H1 (cell line): ENCODE results near the gene NUBP1. TPM values are rescaled to one million over a fixed set of nuclear protein-coding genes. Genes with fewer than 3 reads are reported as not detected.
A peak's percentile ranks its signal among the peaks of the same experiment; 100 is the strongest.

Experiments
- BACH1 ChIP-seq: IDR thresholded peaks from 2 replicates; pipeline ENCODE4 v1.6.1; 2012; ENCODE audit warnings: low read length, improper control_type of control experiment
- CHD1 ChIP-seq: IDR thresholded peaks from 2 replicates; pipeline ENCODE4 v1.6.1; 2012; ENCODE audit warnings: low read depth, low read length, improper control_type of control experiment
- CHD2 ChIP-seq: IDR thresholded peaks from 2 replicates; pipeline ENCODE4 v1.6.1; 2012; ENCODE audit warnings: low read length, improper control_type of control experiment
- MAFK ChIP-seq: IDR thresholded peaks from 2 replicates; pipeline ENCODE4 v1.6.1; 2012; ENCODE audit warnings: low read depth, mild to moderate bottlenecking, improper control_type of control experiment, low read length
- NRF1 ChIP-seq: IDR thresholded peaks from 2 replicates; pipeline ENCODE4 v1.6.1; 2011; ENCODE audit warnings: mild to moderate bottlenecking, low read depth, low read length, improper control_type of control experiment
- SIRT6 ChIP-seq: IDR thresholded peaks from one replicate; pipeline ENCODE4 v1.7.1; 2012; ENCODE audit warnings: low read length, inconsistent platforms
- SUZ12 ChIP-seq: fragments of 200-600 bp; sonication (generic); IDR thresholded peaks from 2 replicates; pipeline ENCODE4 v1.6.1; 2012; ENCODE audit warnings: mild to moderate bottlenecking, inconsistent platforms, low read length, moderate library complexity, mixed read lengths
- polyA plus RNA-seq, 7 experiments: library from polyadenylated mRNA; depleted of rRNA in 3 of 7; stranded (reverse) in 5 of 7; unstranded in 2 of 7; fragments of >200 nt in 5 of 7; fragments of 200-250 nt in 2 of 7; gene quantifications; 1 replicate in 5 of 7; 2 replicates in 1 of 7; 4 replicates in 1 of 7; pipeline versions ENCODE4 v1.2.1 to v1.2.3, GENCODE V29; 2011 to 2013; ENCODE audit warnings: missing spikeins in 2 of 7, mixed read lengths in 2 of 7
- total RNA-seq: library from RNA; stranded (reverse); fragmentation: NEBNext Ultra II Directional; extraction: Animal tissue kit (Norgen Biotek cat#: 25700); gene quantifications from 2 replicates; pipeline ENCODE4 v1.2.1, GENCODE V29; 2021
- TF ChIP-seq, protein P1 (sequence below): fragments of 300-600 bp; sonication (generic); IDR thresholded peaks from 2 replicates; pipeline ENCODE4 v1.7.1; 2012; ENCODE audit warnings: low read length, moderate library complexity, mild to moderate bottlenecking, inconsistent platforms; ENCODE audit not compliant: insufficient replicate concordance
- TF ChIP-seq, protein P2 (sequence below): IDR thresholded peaks from 2 replicates; pipeline ENCODE4 v1.6.1; 2012; ENCODE audit warnings: low read length, inconsistent platforms

The NUBP1 gene
- total and polyA plus RNA-seq, 2 of the 8 experiments (the other 6 are each of a cell fraction or from before 2014, with no cell fraction given): 28.2 to 32.2 TPM

DNA sequence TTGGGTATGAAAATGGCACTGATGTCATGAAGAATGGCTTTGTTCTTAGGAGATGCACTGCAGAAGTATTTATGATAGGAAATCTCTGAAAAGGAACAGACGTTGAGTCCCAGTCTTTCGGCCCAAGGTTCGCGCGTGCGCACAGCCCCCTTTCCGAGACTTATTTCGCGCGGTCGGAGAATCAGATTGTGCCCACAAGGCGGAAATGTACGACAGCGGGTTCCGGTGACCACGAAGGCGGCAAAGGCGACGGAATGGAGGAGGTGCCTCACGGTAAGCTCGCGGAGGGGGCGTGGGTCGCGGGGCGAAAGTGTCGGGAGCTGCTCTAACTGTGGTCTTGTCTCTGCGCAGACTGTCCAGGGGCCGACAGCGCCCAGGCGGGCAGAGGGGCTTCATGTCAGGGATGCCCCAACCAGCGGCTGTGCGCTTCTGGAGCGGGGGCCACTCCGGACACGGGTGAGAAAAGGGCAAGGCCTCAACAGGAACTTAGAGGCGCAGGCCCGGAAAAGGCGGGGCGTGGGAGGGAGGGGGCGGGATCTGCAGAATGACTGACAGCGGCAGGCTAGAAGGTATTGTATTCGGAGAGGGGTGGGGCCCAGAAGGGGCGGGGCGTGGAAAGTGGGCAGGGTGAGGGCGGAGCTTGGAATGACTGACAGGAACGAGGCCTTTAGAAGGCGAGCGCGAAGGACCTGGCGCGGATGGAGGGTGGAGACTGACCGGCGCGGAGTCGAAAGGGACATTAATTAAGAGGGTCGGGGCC lies at the start of gene NUBP1 (continued):
- TF ChIP-seq, protein P1, sequence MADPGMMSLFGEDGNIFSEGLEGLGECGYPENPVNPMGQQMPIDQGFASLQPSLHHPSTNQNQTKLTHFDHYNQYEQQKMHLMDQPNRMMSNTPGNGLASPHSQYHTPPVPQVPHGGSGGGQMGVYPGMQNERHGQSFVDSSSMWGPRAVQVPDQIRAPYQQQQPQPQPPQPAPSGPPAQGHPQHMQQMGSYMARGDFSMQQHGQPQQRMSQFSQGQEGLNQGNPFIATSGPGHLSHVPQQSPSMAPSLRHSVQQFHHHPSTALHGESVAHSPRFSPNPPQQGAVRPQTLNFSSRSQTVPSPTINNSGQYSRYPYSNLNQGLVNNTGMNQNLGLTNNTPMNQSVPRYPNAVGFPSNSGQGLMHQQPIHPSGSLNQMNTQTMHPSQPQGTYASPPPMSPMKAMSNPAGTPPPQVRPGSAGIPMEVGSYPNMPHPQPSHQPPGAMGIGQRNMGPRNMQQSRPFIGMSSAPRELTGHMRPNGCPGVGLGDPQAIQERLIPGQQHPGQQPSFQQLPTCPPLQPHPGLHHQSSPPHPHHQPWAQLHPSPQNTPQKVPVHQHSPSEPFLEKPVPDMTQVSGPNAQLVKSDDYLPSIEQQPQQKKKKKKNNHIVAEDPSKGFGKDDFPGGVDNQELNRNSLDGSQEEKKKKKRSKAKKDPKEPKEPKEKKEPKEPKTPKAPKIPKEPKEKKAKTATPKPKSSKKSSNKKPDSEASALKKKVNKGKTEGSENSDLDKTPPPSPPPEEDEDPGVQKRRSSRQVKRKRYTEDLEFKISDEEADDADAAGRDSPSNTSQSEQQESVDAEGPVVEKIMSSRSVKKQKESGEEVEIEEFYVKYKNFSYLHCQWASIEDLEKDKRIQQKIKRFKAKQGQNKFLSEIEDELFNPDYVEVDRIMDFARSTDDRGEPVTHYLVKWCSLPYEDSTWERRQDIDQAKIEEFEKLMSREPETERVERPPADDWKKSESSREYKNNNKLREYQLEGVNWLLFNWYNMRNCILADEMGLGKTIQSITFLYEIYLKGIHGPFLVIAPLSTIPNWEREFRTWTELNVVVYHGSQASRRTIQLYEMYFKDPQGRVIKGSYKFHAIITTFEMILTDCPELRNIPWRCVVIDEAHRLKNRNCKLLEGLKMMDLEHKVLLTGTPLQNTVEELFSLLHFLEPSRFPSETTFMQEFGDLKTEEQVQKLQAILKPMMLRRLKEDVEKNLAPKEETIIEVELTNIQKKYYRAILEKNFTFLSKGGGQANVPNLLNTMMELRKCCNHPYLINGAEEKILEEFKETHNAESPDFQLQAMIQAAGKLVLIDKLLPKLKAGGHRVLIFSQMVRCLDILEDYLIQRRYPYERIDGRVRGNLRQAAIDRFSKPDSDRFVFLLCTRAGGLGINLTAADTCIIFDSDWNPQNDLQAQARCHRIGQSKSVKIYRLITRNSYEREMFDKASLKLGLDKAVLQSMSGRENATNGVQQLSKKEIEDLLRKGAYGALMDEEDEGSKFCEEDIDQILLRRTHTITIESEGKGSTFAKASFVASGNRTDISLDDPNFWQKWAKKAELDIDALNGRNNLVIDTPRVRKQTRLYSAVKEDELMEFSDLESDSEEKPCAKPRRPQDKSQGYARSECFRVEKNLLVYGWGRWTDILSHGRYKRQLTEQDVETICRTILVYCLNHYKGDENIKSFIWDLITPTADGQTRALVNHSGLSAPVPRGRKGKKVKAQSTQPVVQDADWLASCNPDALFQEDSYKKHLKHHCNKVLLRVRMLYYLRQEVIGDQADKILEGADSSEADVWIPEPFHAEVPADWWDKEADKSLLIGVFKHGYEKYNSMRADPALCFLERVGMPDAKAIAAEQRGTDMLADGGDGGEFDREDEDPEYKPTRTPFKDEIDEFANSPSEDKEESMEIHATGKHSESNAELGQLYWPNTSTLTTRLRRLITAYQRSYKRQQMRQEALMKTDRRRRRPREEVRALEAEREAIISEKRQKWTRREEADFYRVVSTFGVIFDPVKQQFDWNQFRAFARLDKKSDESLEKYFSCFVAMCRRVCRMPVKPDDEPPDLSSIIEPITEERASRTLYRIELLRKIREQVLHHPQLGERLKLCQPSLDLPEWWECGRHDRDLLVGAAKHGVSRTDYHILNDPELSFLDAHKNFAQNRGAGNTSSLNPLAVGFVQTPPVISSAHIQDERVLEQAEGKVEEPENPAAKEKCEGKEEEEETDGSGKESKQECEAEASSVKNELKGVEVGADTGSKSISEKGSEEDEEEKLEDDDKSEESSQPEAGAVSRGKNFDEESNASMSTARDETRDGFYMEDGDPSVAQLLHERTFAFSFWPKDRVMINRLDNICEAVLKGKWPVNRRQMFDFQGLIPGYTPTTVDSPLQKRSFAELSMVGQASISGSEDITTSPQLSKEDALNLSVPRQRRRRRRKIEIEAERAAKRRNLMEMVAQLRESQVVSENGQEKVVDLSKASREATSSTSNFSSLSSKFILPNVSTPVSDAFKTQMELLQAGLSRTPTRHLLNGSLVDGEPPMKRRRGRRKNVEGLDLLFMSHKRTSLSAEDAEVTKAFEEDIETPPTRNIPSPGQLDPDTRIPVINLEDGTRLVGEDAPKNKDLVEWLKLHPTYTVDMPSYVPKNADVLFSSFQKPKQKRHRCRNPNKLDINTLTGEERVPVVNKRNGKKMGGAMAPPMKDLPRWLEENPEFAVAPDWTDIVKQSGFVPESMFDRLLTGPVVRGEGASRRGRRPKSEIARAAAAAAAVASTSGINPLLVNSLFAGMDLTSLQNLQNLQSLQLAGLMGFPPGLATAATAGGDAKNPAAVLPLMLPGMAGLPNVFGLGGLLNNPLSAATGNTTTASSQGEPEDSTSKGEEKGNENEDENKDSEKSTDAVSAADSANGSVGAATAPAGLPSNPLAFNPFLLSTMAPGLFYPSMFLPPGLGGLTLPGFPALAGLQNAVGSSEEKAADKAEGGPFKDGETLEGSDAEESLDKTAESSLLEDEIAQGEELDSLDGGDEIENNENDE: no peak
- TF ChIP-seq SIRT6: no peak
- peak; percentile 74 for TF ChIP-seq NRF1
- TF ChIP-seq BACH1: peak; percentile 77
- no peak for TF ChIP-seq SUZ12
- TF ChIP-seq, protein P2, sequence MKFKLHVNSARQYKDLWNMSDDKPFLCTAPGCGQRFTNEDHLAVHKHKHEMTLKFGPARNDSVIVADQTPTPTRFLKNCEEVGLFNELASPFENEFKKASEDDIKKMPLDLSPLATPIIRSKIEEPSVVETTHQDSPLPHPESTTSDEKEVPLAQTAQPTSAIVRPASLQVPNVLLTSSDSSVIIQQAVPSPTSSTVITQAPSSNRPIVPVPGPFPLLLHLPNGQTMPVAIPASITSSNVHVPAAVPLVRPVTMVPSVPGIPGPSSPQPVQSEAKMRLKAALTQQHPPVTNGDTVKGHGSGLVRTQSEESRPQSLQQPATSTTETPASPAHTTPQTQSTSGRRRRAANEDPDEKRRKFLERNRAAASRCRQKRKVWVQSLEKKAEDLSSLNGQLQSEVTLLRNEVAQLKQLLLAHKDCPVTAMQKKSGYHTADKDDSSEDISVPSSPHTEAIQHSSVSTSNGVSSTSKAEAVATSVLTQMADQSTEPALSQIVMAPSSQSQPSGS: no peak
- TF ChIP-seq CHD2: no peak
- TF ChIP-seq MAFK: no peak
- TF ChIP-seq CHD1: no peak
